Measurements from ENCODE around the gene SMIM7.
"Not testable (repeated sequence)": the region's sequence is repeated elsewhere in the genome, so short reads cannot be mapped to it uniquely, and the experiment has no call there.

SMIM7 gene

GRCh38 chr19:16659832-16660708 lies at the start of gene SMIM7:
Gene SMIM7 (minus strand): TSS chr19:16660144. CDS start chr19:16660110, 34 bp downstream.
- DNase-seq, result peak; percentile 99

- DNase-seq, result no peak
Measured at GRCh38 chr19:16703677-16704076, 43.7 kb upstream of the SMIM7 start.

- no peak for DNase-seq
Measured at GRCh38 chr19:16702123-16702522, 42.2 kb upstream of the SMIM7 start.

GRCh38 chr19:16698914-16699313 lies 39.0 kb upstream of the SMIM7 start:
- no peak for DNase-seq

GRCh38 chr19:16688084-16688483 lies 28.1 kb upstream of the SMIM7 start:
- DNase-seq, result no peak

- no peak for DNase-seq
Measured at GRCh38 chr19:16684216-16684615, 24.3 kb upstream of the SMIM7 start.

- DNase-seq, result no peak
Measured at GRCh38 chr19:16682539-16682938, 22.6 kb upstream of the SMIM7 start.

- no peak for DNase-seq
Measured at GRCh38 chr19:16679811-16680210, 19.9 kb upstream of the SMIM7 start.

GRCh38 chr19:16678498-16678897 lies 18.6 kb upstream of the SMIM7 start:
- no peak for DNase-seq

- no peak for DNase-seq
Measured at GRCh38 chr19:16677055-16677454, 17.1 kb upstream of the SMIM7 start.

- no peak for DNase-seq
Measured at GRCh38 chr19:16676101-16676798, 16.3 kb upstream of the SMIM7 start.

- not testable (repeated sequence) for DNase-seq
Measured at GRCh38 chr19:16673839-16674238, 13.9 kb upstream of the SMIM7 start.

GRCh38 chr19:16673231-16673630 lies 13.3 kb upstream of the SMIM7 start:
- no peak for DNase-seq

- no peak for DNase-seq
Measured at GRCh38 chr19:16671652-16672274, 11.8 kb upstream of the SMIM7 start.

- no peak for DNase-seq
Measured at GRCh38 chr19:16670291-16670690, 10.3 kb upstream of the SMIM7 start.

- DNase-seq, result not testable (repeated sequence)
Measured at GRCh38 chr19:16668702-16669101, 8.8 kb upstream of the SMIM7 start.

- DNase-seq, result no peak
Measured at GRCh38 chr19:16668176-16668575, 8.2 kb upstream of the SMIM7 start.

GRCh38 chr19:16661480-16662034 lies 1.6 kb upstream of the SMIM7 start:
- DNase-seq, result no peak

GRCh38 chr19:16660763-16661479 lies 977 bp upstream of the SMIM7 start, which contains the start of gene TMEM38A:
Gene TMEM38A (plus strand): TSS chr19:16661139. CDS start chr19:16661218, 79 bp downstream.
- DNase-seq, result peak; percentile 18 to 49

- DNase-seq, result no peak
Measured at GRCh38 chr19:16659464-16659831, 496 bp downstream of the SMIM7 start.

- no peak for DNase-seq
Measured at GRCh38 chr19:16657384-16657783, 2.6 kb downstream of the SMIM7 start.

- no peak for DNase-seq
Measured at GRCh38 chr19:16655727-16656126, 4.2 kb downstream of the SMIM7 start.

- DNase-seq, result no peak
Measured at GRCh38 chr19:16654627-16655026, 5.3 kb downstream of the SMIM7 start.
